OCI-LY3 (cell line): ENCODE data around the gene AMOTL1.
A peak's percentile ranks its signal among the peaks of the same experiment; 100 is the strongest.

ENCODE experiments used
- H2AFZ ChIP-seq: fragments of 200-600, 300-600 bp; shearing (Covaris generic); 2 replicates; pipeline ENCODE4 v1.6.0; 2014; ENCODE audit warnings: antibody characterized with exemption, low read depth, low read length
- H3K27ac ChIP-seq: fragments of 200-600, 300-600 bp; sonication (generic); 2 replicates; pipeline ENCODE4 v1.5.1; 2014; ENCODE audit warnings: mild to moderate bottlenecking, low read length, moderate library complexity, mixed read lengths
- H3K27me3 ChIP-seq: fragments of 200-600, 300-600 bp; sonication (generic); 2 replicates; pipeline ENCODE4 v1.6.1; 2014; ENCODE audit warnings: low read depth, low read length, mixed read lengths
- H3K36me3 ChIP-seq: fragments of 200-600, 300-600 bp; sonication (generic); replicated peaks from 2 replicates; pipeline ENCODE3; 2014; ENCODE audit warnings: low read depth, low read length, mixed read lengths
- H3K4me1 ChIP-seq: fragments of 300-600, 200-600 bp; sonication (generic); 2 replicates; pipeline ENCODE4 v1.6.1; 2014; ENCODE audit warnings: low read length, mixed read lengths
- H3K4me2 ChIP-seq: fragments of 200-600, 300-600 bp; sonication (generic); 2 replicates; pipeline ENCODE4 v1.6.1; 2014; ENCODE audit warnings: low read length, mixed read lengths
- H3K4me3 ChIP-seq: fragments of 300-600, 200-600 bp; sonication (generic); 2 replicates; pipeline ENCODE4 v1.5.1; 2014; ENCODE audit warnings: antibody characterized with exemption, mild to moderate bottlenecking, low read length, moderate library complexity
- H3K79me2 ChIP-seq: fragments of 300-600, 200-600 bp; shearing (Covaris generic); 2 replicates; pipeline ENCODE4 v1.6.1; 2014; ENCODE audit warnings: mild to moderate bottlenecking, low read length, mixed read lengths
- H3K9ac ChIP-seq: fragments of 300-600, 200-600 bp; shearing (Covaris generic); 2 replicates; pipeline ENCODE4 v1.6.0; 2014; ENCODE audit warnings: mild to moderate bottlenecking, low read length, moderate library complexity
- H3K9me3 ChIP-seq: fragments of 200-600, 300-600 bp; shearing (Covaris generic); 2 replicates; pipeline ENCODE4 v1.6.1; 2014; ENCODE audit warnings: low read length, mixed read lengths; ENCODE audit not compliant: insufficient read depth
- H4K20me1 ChIP-seq: fragments of 200-600, 300-600 bp; sonication (generic); 2 replicates; pipeline ENCODE4 v1.6.1; 2016; ENCODE audit warnings: low read length, mixed read lengths; ENCODE audit not compliant: insufficient read depth
- CTCF ChIP-seq: fragments of 200-600, 300-600 bp; sonication (generic); IDR thresholded peaks from 2 replicates; pipeline ENCODE4 v1.5.1; 2014; ENCODE audit warnings: antibody characterized with exemption, low read length, low read depth
- EZH2phosphoT487 ChIP-seq: fragments of 200-600 bp; shearing (Covaris generic); IDR thresholded peaks from 2 replicates; pipeline ENCODE4 v1.6.1; 2018; ENCODE audit warnings: antibody characterized with exemption, mixed run types, low read depth

AMOTL1 gene

GRCh38 chr11:94754335-94754734, 13.8 kb upstream of the AMOTL1 start:
- no peak overlapping the region for H3K4me2 ChIP-seq
- peaks cover 23% of the 10 kb centered on the region for H3K27me3 ChIP-seq
- H3K9ac ChIP-seq, result no peak overlapping the region
- no peak overlapping the region for H2AFZ ChIP-seq
- H3K9me3 ChIP-seq, result no peaks in the 10 kb centered on the region
- no peaks in the 10 kb centered on the region for H3K79me2 ChIP-seq
- H3K27ac ChIP-seq, result no peak overlapping the region
- peaks cover 6% of the 10 kb centered on the region for H3K4me1 ChIP-seq
- TF ChIP-seq CTCF, result no peak
- no peak for TF ChIP-seq EZH2phosphoT487
- H4K20me1 ChIP-seq, result no peaks in the 10 kb centered on the region
- H3K36me3 ChIP-seq, result no peaks in the 10 kb centered on the region
- no peak overlapping the region for H3K4me3 ChIP-seq

DNA sequence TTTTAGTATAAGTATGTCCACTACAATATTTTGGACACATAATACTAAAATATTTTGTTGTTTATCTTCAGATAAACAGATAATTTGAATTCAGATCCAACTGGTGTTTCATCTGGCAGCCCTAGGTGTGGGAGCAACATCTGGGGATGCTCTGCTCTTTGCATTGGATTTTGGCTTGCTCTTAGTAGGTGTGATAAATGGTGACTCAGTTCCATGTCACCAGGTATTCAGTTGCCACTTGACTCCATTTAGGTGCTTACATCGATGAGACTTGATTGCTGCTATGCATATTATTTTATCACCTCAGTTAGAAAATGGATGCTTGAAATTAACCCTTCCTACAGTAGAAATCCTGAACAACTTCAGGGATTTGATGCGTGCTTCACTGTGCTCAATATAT, 13.3 kb upstream of the AMOTL1 start:
- H3K36me3 ChIP-seq, result no peaks in the 10 kb centered on the region
- no peak overlapping the region for H3K9ac ChIP-seq
- H3K4me3 ChIP-seq, result no peak overlapping the region
- H4K20me1 ChIP-seq, result no peaks in the 10 kb centered on the region
- H3K4me2 ChIP-seq, result no peak overlapping the region
- no peak for TF ChIP-seq CTCF
- peaks cover 6% of the 10 kb centered on the region for H3K4me1 ChIP-seq
- H3K9me3 ChIP-seq, result no peaks in the 10 kb centered on the region
- H3K27ac ChIP-seq, result no peak overlapping the region
- peaks cover 23% of the 10 kb centered on the region for H3K27me3 ChIP-seq
- H3K79me2 ChIP-seq, result no peaks in the 10 kb centered on the region
- no peak overlapping the region for H2AFZ ChIP-seq

- no peak overlapping the region for H3K9ac ChIP-seq
- no peak overlapping the region for H3K4me3 ChIP-seq
- TF ChIP-seq CTCF (no peak), EZH2phosphoT487 (no peak)
Measured at GRCh38 chr11:94755494-94755893, 12.7 kb upstream of the AMOTL1 start.

GRCh38 chr11:94757037-94757735, 11.0 kb upstream of the AMOTL1 start:
- Histone ChIP-seq H3K27me3 (peaks cover 18% of the 10 kb centered on the region), H3K9ac (no peak overlapping the region), H2AFZ (peak overlapping the region; percentile 48), H3K27ac (no peak overlapping the region), H3K4me1 (peaks cover 6% of the 10 kb centered on the region), H3K4me2 (peak overlapping the region; percentile 33), H4K20me1 (no peaks in the 10 kb centered on the region), H3K9me3 (no peaks in the 10 kb centered on the region), H3K36me3 (no peaks in the 10 kb centered on the region), H3K79me2 (no peaks in the 10 kb centered on the region), H3K4me3 (no peak overlapping the region)
- TF ChIP-seq CTCF (no peak), EZH2phosphoT487 (no peak)

More at GRCh38 chr11:94755494-94755893, 12.7 kb upstream of the AMOTL1 start:
- H3K9me3 ChIP-seq, result no peaks in the 10 kb centered on the region
- no peaks in the 10 kb centered on the region for H3K79me2 ChIP-seq
- no peaks in the 10 kb centered on the region for H4K20me1 ChIP-seq
- peaks cover 6% of the 10 kb centered on the region for H3K4me1 ChIP-seq
- no peaks in the 10 kb centered on the region for H3K36me3 ChIP-seq
- no peak overlapping the region for H3K4me2 ChIP-seq
- peaks cover 23% of the 10 kb centered on the region for H3K27me3 ChIP-seq
- H2AFZ ChIP-seq, result no peak overlapping the region
- H3K27ac ChIP-seq, result no peak overlapping the region
